GM12878 (cell line): Measurements from ENCODE around the gene KATNBL1. TPM values are rescaled to one million over a fixed set of nuclear protein-coding genes. Genes with fewer than 3 reads are reported as not detected.

Experiments
- ATAC-seq: fragments of 200-7000 bp; cut with Tn5 transposase; 3 replicates; pipeline ENCODE4 v1.9.1; 2020; ENCODE audit warnings: mild to moderate bottlenecking, moderate library complexity
- BruUV-seq: library from RNA; stranded (reverse); fragments of 400-500 nt; replicated peaks from 2 replicates; lab custom pipeline; 2021; lab: Mats Ljungman, UMichigan
- CTCF ChIA-PET: fragments of 300-600 bp; sonication (Branson Sonifier 250); formaldehyde crosslinking; extraction: SDS; loops from one replicate; lab custom pipeline; 2021; ENCODE audit warnings: inconsistent platforms; lab: Yijun Ruan, JAX
- POLR2A ChIA-PET: fragments of 350-600 bp; formaldehyde crosslinking; extraction: SDS; loops from one replicate; lab custom pipeline; 2021; ENCODE audit warnings: inconsistent platforms; lab: Charles Lee
- RAD21 ChIA-PET: fragments of 300-600 bp; sonication (Branson Sonifier 250); formaldehyde crosslinking; loops from one replicate; lab custom pipeline; 2023; ENCODE audit warnings: antibody characterized with exemption; ENCODE audit not compliant: unreplicated experiment; lab: Charles Lee
- SMC1A ChIA-PET: fragments of 300-600 bp; sonication (Branson Sonifier 250); formaldehyde crosslinking; loops from one replicate; lab custom pipeline; 2023; ENCODE audit not compliant: unreplicated experiment, uncharacterized antibody; lab: Charles Lee
- DNase-seq: peaks from one replicate; pipeline ENCODE4 v3.0.0-alpha.2; 2011; ENCODE audit warnings: low read depth, low spot score
- FAIRE-seq: peaks from 3 replicates; lab custom pipeline; 2011; peaks lifted over from hg19 to GRCh38; lab: Jason Lieb, UNC
- H2AFZ ChIP-seq: 2 replicates; pipeline ENCODE4 v1.6.0; 2011; ENCODE audit warnings: low read depth, low read length, control low read depth; ENCODE audit not compliant: control insufficient read depth
- H3K27ac ChIP-seq: 2 replicates; pipeline ENCODE4 v1.5.1; 2011; ENCODE audit warnings: control low read depth; ENCODE audit not compliant: control insufficient read depth, insufficient read depth
- H3K27me3 ChIP-seq, 2 experiments: replicated peaks in 1 of 2; 2 replicates each; pipeline versions ENCODE4 v1.6.0 to v1.6.1; 2011; ENCODE audit warnings: low read length in 1 of 2; ENCODE audit not compliant: control insufficient read depth in 2 of 2, insufficient read depth in 2 of 2
- H3K36me3 ChIP-seq, 2 experiments: 2 replicates each; pipeline ENCODE4 v1.5.1; 2011; ENCODE audit warnings: low read length in 1 of 2; ENCODE audit not compliant: control insufficient read depth in 2 of 2, insufficient read depth in 2 of 2
- H3K4me1 ChIP-seq: 2 replicates; pipeline ENCODE4 v1.6.1; 2011; ENCODE audit warnings: mild to moderate bottlenecking, low read length, moderate library complexity, mixed read lengths; ENCODE audit not compliant: control insufficient read depth, insufficient read depth
- H3K4me2 ChIP-seq: 2 replicates; pipeline ENCODE4 v1.6.0; 2011; ENCODE audit warnings: control low read depth; ENCODE audit not compliant: control insufficient read depth, insufficient read depth
- H3K4me3 ChIP-seq: fragments of 200-600 bp; sonication (generic); 2 replicates; pipeline ENCODE4 v1.5.1; 2016
- H3K79me2 ChIP-seq: 2 replicates; pipeline ENCODE4 v1.6.0; 2011; ENCODE audit warnings: low read length; ENCODE audit not compliant: control insufficient read depth, insufficient read depth
- H3K9ac ChIP-seq: 2 replicates; pipeline ENCODE4 v1.8.0; 2011; ENCODE audit warnings: low read length, control low read depth, mixed read lengths; ENCODE audit not compliant: control insufficient read depth, insufficient read depth
- H3K9me3 ChIP-seq: replicated peaks from 3 replicates; pipeline ENCODE4 v1.5.1; 2011; ENCODE audit warnings: mild to moderate bottlenecking, low read length; ENCODE audit not compliant: control insufficient read depth, insufficient read depth
- H4K20me1 ChIP-seq: 2 replicates; pipeline ENCODE4 v1.6.0; 2011; ENCODE audit not compliant: control insufficient read depth, insufficient read depth
- ATF3 ChIP-seq: IDR thresholded peaks from 2 replicates; pipeline ENCODE4 v1.6.1; 2011; ENCODE audit warnings: low read depth, mild to moderate bottlenecking, low read length, moderate library complexity, borderline replicate concordance; ENCODE audit errors: extremely low read depth
- EGR1 ChIP-seq, 2 experiments: IDR thresholded peaks; 1 replicate in 1 of 2; 2 replicates in 1 of 2; pipeline ENCODE4 v1.6.1; 2011 to 2012; ENCODE audit warnings: low read depth in 2 of 2, low read length in 2 of 2, borderline replicate concordance in 1 of 2, mild to moderate bottlenecking in 1 of 2, moderate library complexity in 1 of 2
- FOS ChIP-seq: IDR thresholded peaks from 3 replicates; pipeline ENCODE4 v1.6.1; 2011; ENCODE audit warnings: borderline replicate concordance; ENCODE audit not compliant: insufficient read length; ENCODE audit errors: extremely low read depth
- HCFC1 ChIP-seq: fragments of 150-350 bp; IDR thresholded peaks from 2 replicates; pipeline ENCODE4 v1.6.1; 2014; ENCODE audit warnings: low read length
- IKZF2 ChIP-seq, 2 experiments: fragments of 450-650 bp; IDR thresholded peaks; 2 replicates each; pipeline ENCODE4 v1.6.1; 2017; ENCODE audit warnings: mild to moderate bottlenecking in 2 of 2, moderate library complexity in 2 of 2
- MAX ChIP-seq: IDR thresholded peaks from 2 replicates; pipeline ENCODE4 v1.6.1; 2012; ENCODE audit warnings: low read depth, low read length, improper control_type of control experiment
- NFIC ChIP-seq: IDR thresholded peaks from 2 replicates; pipeline ENCODE4 v1.6.1; 2012; ENCODE audit warnings: low read depth, mild to moderate bottlenecking, inconsistent platforms, low read length, moderate library complexity
- NFYA ChIP-seq: IDR thresholded peaks from 2 replicates; pipeline ENCODE4 v1.6.1; 2011; ENCODE audit warnings: low read depth, mild to moderate bottlenecking, low read length, improper control_type of control experiment, borderline replicate concordance
- NR2C1 ChIP-seq: fragments of 450-650 bp; IDR thresholded peaks from 2 replicates; pipeline ENCODE4 v1.6.1; 2017; ENCODE audit warnings: antibody characterized with exemption, mild to moderate bottlenecking, moderate library complexity
- PKNOX1 ChIP-seq: fragments of 450-650 bp; IDR thresholded peaks from 2 replicates; pipeline ENCODE4 v1.6.1; 2016; ENCODE audit warnings: mild to moderate bottlenecking
- RAD21 ChIP-seq: IDR thresholded peaks from 2 replicates; pipeline ENCODE4 v1.6.1; 2011; ENCODE audit warnings: mild to moderate bottlenecking, low read depth, low read length, moderate library complexity; ENCODE audit not compliant: insufficient read depth
- REST ChIP-seq: IDR thresholded peaks from 2 replicates; pipeline ENCODE4 v1.6.1; 2012; ENCODE audit warnings: mild to moderate bottlenecking, low read depth, low read length
- SMAD1 ChIP-seq: fragments of 450-650 bp; IDR thresholded peaks from 2 replicates; pipeline ENCODE4 v1.6.1; 2018; ENCODE audit warnings: mild to moderate bottlenecking, low read depth; ENCODE audit not compliant: partially characterized antibody
- ZBED1 ChIP-seq: IDR thresholded peaks from 2 replicates; pipeline ENCODE4 v1.6.1; 2016; ENCODE audit warnings: borderline replicate concordance
- ZBTB33 ChIP-seq: fragments of 450-650 bp; IDR thresholded peaks from 2 replicates; pipeline ENCODE4 v1.6.1; 2017; ENCODE audit warnings: mild to moderate bottlenecking
- ZNF274 ChIP-seq: IDR thresholded peaks from one replicate; pipeline ENCODE4 v1.8.0; 2011; ENCODE audit not compliant: insufficient read length, insufficient read depth
- ZNF384 ChIP-seq: IDR thresholded peaks from 2 replicates; pipeline ENCODE4 v1.6.1; 2012; ENCODE audit warnings: low read depth, mild to moderate bottlenecking, low read length, improper control_type of control experiment, borderline replicate concordance
- in situ Hi-C: fragments of 300-500 bp; cut with MboI; formaldehyde crosslinking; loops from 9 replicates; pipeline ENCODE4 v1.14.3; 2018; ENCODE audit warnings: mixed read lengths
- intact Hi-C: fragments of 100-400 bp; cut with micrococcal nuclease; formaldehyde crosslinking; loops from one replicate; pipeline ENCODE4 v1.14.2; 2022; ENCODE audit not compliant: unreplicated experiment
- polyA plus RNA-seq, 11 experiments: library from polyadenylated mRNA; depleted of rRNA in 4 of 11; unstranded in 6 of 11; stranded (reverse) in 5 of 11; fragments of >200 nt; fragmentation: Nextera tagmentation in 4 of 11; fragmentation: Illumina TruSeq in 1 of 11; extraction: Ambion mirVana in 4 of 11; extraction: Trizol in 1 of 11; gene quantifications; 1 replicate in 1 of 11; 2 replicates in 10 of 11; pipeline versions ENCODE4 v1.2.1 to v1.2.3, GENCODE V29; 2011 to 2016; ENCODE audit warnings: inconsistent platforms in 2 of 11, missing spikeins in 2 of 11, low read depth in 1 of 11
- total RNA-seq, 4 experiments: library from RNA; depleted of rRNA in 3 of 4; stranded (reverse); fragments of >200 nt in 3 of 4; fragmentation: Illumina TruSeq in 1 of 4; extraction: Trizol in 1 of 4; gene quantifications; 2 replicates each; pipeline versions ENCODE4 v1.2.1 to v1.2.3, GENCODE V29; 2013 to 2021

The KATNBL1 gene
- total and polyA plus RNA-seq, 10 of the 15 experiments (the other 5 are each of a cell fraction or from before 2014, with no cell fraction given): 7.8 to 58.8 (median 30.1) TPM

- no peak for TF ChIP-seq REST
- TF ChIP-seq NFIC: no peak
- TF ChIP-seq ZNF274: no peak
- no peak for TF ChIP-seq SMAD1
- TF ChIP-seq MAX: no peak
- no peak for TF ChIP-seq NFYA
- no peak for TF ChIP-seq IKZF2 (IDR thresholded peaks at IDR 0.05)
Observed at GRCh38 chr15:34258151-34258550, 48.3 kb upstream of the KATNBL1 start (continued).

GRCh38 chr15:34252545-34252944, 42.6 kb upstream of the KATNBL1 start:
- H3K27me3 ChIP-seq: no peaks in the 10 kb centered on the region
- H3K79me2 ChIP-seq: no peaks in the 10 kb centered on the region
- no peak for DNase-seq
- H3K27ac ChIP-seq: no peak overlapping the region
- H3K9me3 ChIP-seq: no peaks in the 10 kb centered on the region
- H2AFZ ChIP-seq: no peak overlapping the region
- FAIRE-seq: no peak
- no TSS peak for BruUV-seq
- H3K36me3 ChIP-seq: peaks cover 7 to 41% of the 10 kb centered on the region in 2 experiments
- ATAC-seq: no peak
- H3K9ac ChIP-seq: no peak overlapping the region
- no peaks in the 10 kb centered on the region for H4K20me1 ChIP-seq
- no peaks in the 10 kb centered on the region for H3K4me1 ChIP-seq
- in situ Hi-C loops (no loop called here), intact Hi-C loops (no loop called here)
- SMC1A ChIA-PET: interaction anchor here (1.0 kb wide), 1 partner anchor 10 kb away, joined by 3 read pairs; no protein-coding TSS in a partner anchor
- CTCF ChIA-PET: interaction anchor here (2.9 kb wide), 1 partner anchor 11 kb away, joined by 9 read pairs; no protein-coding TSS in a partner anchor
- no peak overlapping the region for H3K4me3 ChIP-seq
- RAD21 ChIA-PET: no interaction called here
- H3K4me2 ChIP-seq: no peak overlapping the region
- POLR2A ChIA-PET: no interaction called here
- TF ChIP-seq ZNF384: no peak
- no peak for TF ChIP-seq HCFC1
- TF ChIP-seq ATF3: no peak
- TF ChIP-seq FOS: no peak
- TF ChIP-seq RAD21: no peak
- no peak for TF ChIP-seq EGR1 (IDR thresholded peaks at IDR 0.05; ENCODE audit: borderline replicate concordance in 1 of 2, low read depth in 2 of 2, low read length in 2 of 2)
- TF ChIP-seq PKNOX1: no peak
- TF ChIP-seq ZBED1: no peak
- TF ChIP-seq NR2C1: no peak
- TF ChIP-seq ZBTB33: no peak
- no peak for TF ChIP-seq NFIC
